ENCODE data around the gene GORASP1. TPM values are rescaled to one million over a fixed set of nuclear protein-coding genes. Genes with fewer than 3 reads are reported as not detected.

Gene GORASP1
- polyA plus RNA-seq, 1 donor from 2014 or later: 55.6 TPM

GRCh38 chr3:39052583-39052982 lies 54.8 kb downstream of the GORASP1 start:
- Histone ChIP-seq H2AFZ (ENCODE audit: low read depth, low read length) (peak overlapping the region; percentile 71), H3K4me3 (ENCODE audit: low read length) (peak overlapping the region; percentile 87), H3K27ac (ENCODE audit: low read length) (peak overlapping the region; percentile 93), H3K36me3 (ENCODE audit: insufficient read depth, low read length) (peaks cover 4% of the 10 kb centered on the region), H3K4me2 (ENCODE audit: low read length) (peak overlapping the region; percentile 74), H3K27me3 (ENCODE audit: insufficient read depth, low read depth, low read length) (no peaks in the 10 kb centered on the region), H3K9me2 (ENCODE audit: insufficient read depth, low read length) (no peaks in the 10 kb centered on the region), H3K9ac (ENCODE audit: low read length) (peak overlapping the region; percentile 97), H4K20me1 (ENCODE audit: insufficient read depth) (no peaks in the 10 kb centered on the region), H3F3A (ENCODE audit: insufficient read depth, low read length, poor library complexity, severe bottlenecking) (no peaks in the 10 kb centered on the region), H3K79me2 (replicated peaks; ENCODE audit: insufficient read depth, low read length) (peaks cover 44% of the 10 kb centered on the region), H3K9me3 (ENCODE audit: low read length) (no peaks in the 10 kb centered on the region)
- no peak for TF ChIP-seq EP300 (conservative IDR thresholded peaks at IDR 0.05; ENCODE audit: poor library complexity, severe bottlenecking)
- peak; percentile 9 for TF ChIP-seq MXI1 (conservative IDR thresholded peaks at IDR 0.05; ENCODE audit: poor library complexity, severe bottlenecking)
- no peak for TF ChIP-seq SMC3 (conservative IDR thresholded peaks at IDR 0.05; ENCODE audit: poor library complexity)

GRCh38 chr3:39051649-39052561 lies 55.5 kb downstream of the GORASP1 start, which contains the start of the genes SCN11A and WDR48:
SCN11A (minus strand) TSS chr3:39051944; CDS start chr3:38950362, 101,582 bp downstream.
WDR48 (plus strand) TSS chr3:39052016; CDS start chr3:39052026, 10 bp downstream.
- H3K27ac ChIP-seq (ENCODE audit: low read length): peak within 1 kb of the TSS; percentile 93
- peak within 1 kb of the TSS; percentile 71 for H2AFZ ChIP-seq (ENCODE audit: low read depth, low read length)
- H3K4me3 ChIP-seq (ENCODE audit: low read length): peak within 1 kb of the TSS; percentile 87
- peaks cover 4% of the 10 kb centered on the region for H3K36me3 ChIP-seq (ENCODE audit: insufficient read depth, low read length)
- no peaks in the 10 kb centered on the region for H4K20me1 ChIP-seq (ENCODE audit: insufficient read depth)
- H3K79me2 ChIP-seq (replicated peaks; ENCODE audit: insufficient read depth, low read length): peaks cover 38% of the 10 kb centered on the region
- peak within 1 kb of the TSS; percentile 90 for H3K4me2 ChIP-seq (ENCODE audit: low read length)
- H3K9me3 ChIP-seq (ENCODE audit: low read length): no peaks in the 10 kb centered on the region
- no peaks in the 10 kb centered on the region for H3K9me2 ChIP-seq (ENCODE audit: insufficient read depth, low read length)
- peak within 1 kb of the TSS; percentile 97 for H3K9ac ChIP-seq (ENCODE audit: low read length)
- TF ChIP-seq POLR2AphosphoS5 (IDR thresholded peaks at IDR 0.05): peak; percentile 99
- TF ChIP-seq CTCF (IDR thresholded peaks at IDR 0.05; ENCODE audit: poor library complexity, severe bottlenecking): no peak
- peak; percentile 79 for TF ChIP-seq EP300 (conservative IDR thresholded peaks at IDR 0.05; ENCODE audit: poor library complexity, severe bottlenecking)
- TF ChIP-seq REST (IDR thresholded peaks at IDR 0.05; ENCODE audit: borderline replicate concordance): peak; percentile 81
- no peak for TF ChIP-seq RAD21 (conservative IDR thresholded peaks at IDR 0.05)
- peak; percentile 99 for TF ChIP-seq TAF1 (IDR thresholded peaks at IDR 0.05; ENCODE audit: low read depth)
- peak; percentile 24 for TF ChIP-seq SMC3 (conservative IDR thresholded peaks at IDR 0.05; ENCODE audit: poor library complexity)
- TF ChIP-seq MXI1 (conservative IDR thresholded peaks at IDR 0.05; ENCODE audit: poor library complexity, severe bottlenecking): peak; percentile 83
- no peak for TF ChIP-seq EZH2 (IDR thresholded peaks at IDR 0.05; ENCODE audit: borderline replicate concordance, insufficient read depth, low read length, poor library complexity, severe bottlenecking)
- H3K27me3 ChIP-seq (ENCODE audit: insufficient read depth, low read depth, low read length): no peaks in the 10 kb centered on the region
- no peaks in the 10 kb centered on the region for H3F3A ChIP-seq (ENCODE audit: insufficient read depth, low read length, poor library complexity, severe bottlenecking)
